GM21619 (cell line): ENCODE data around the gene TPMT.
"Not testable (repeated sequence)": the region's sequence is repeated elsewhere in the genome, so short reads cannot be mapped to it uniquely, and the experiment has no call there.

Experiments
- ATAC-seq: cut with Tn5 transposase; IDR thresholded peaks from one replicate; pipeline ENCODE4 v1.9.1; 2021; ENCODE audit not compliant: unreplicated experiment

The TPMT gene

GRCh38 chr6:18155864-18156421, 1.1 kb upstream of the TPMT start:
- ATAC-seq: peak; percentile 38

GRCh38 chr6:18155150-18155863, 430 bp upstream of the TPMT start, which contains the start of gene KDM1B:
TSS of gene KDM1B (plus strand) at chr6:18155422. CDS start at chr6:18159896, 4,474 bp downstream.
- peak; percentile 82 for ATAC-seq

- no peak for ATAC-seq
Measured at GRCh38 chr6:18153311-18153703, 1.6 kb downstream of the TPMT start.

GRCh38 chr6:18151801-18152200, 3.1 kb downstream of the TPMT start:
- ATAC-seq: no peak

GRCh38 chr6:18151391-18151790, 3.5 kb downstream of the TPMT start:
- not testable (repeated sequence) for ATAC-seq

GRCh38 chr6:18148304-18149025, 6.4 kb downstream of the TPMT start:
- no peak for ATAC-seq

GRCh38 chr6:18147616-18148015, 7.3 kb downstream of the TPMT start:
- no peak for ATAC-seq

GRCh38 chr6:18147160-18147559, 7.7 kb downstream of the TPMT start:
- no peak for ATAC-seq

GRCh38 chr6:18142591-18142861, 12.4 kb downstream of the TPMT start:
- no peak for ATAC-seq

- ATAC-seq: no peak
Measured at GRCh38 chr6:18141805-18142590, 12.9 kb downstream of the TPMT start.

GRCh38 chr6:18139935-18140621, 14.8 kb downstream of the TPMT start:
- no peak for ATAC-seq

GRCh38 chr6:18138906-18139305, 16.0 kb downstream of the TPMT start:
- no peak for ATAC-seq

- no peak for ATAC-seq
Measured at GRCh38 chr6:18136260-18136659, 18.6 kb downstream of the TPMT start.

GRCh38 chr6:18135171-18135570, 19.7 kb downstream of the TPMT start:
- ATAC-seq: no peak

GRCh38 chr6:18132346-18132745, 22.5 kb downstream of the TPMT start:
- ATAC-seq: no peak

- no peak for ATAC-seq
Measured at GRCh38 chr6:18126121-18126520, 28.8 kb downstream of the TPMT start.

- peak; percentile 99 for ATAC-seq
Measured at GRCh38 chr6:18122128-18123093, 32.5 kb downstream of the TPMT start, which contains the start of gene NHLRC1. TSS of gene NHLRC1 (minus strand) at chr6:18122677. CDS start at chr6:18122606, 71 bp downstream.

GRCh38 chr6:18121580-18122127, 33.2 kb downstream of the TPMT start:
- no peak for ATAC-seq

- no peak for ATAC-seq
Measured at GRCh38 chr6:18119236-18119635, 35.6 kb downstream of the TPMT start.
